ENCODE results near the gene ZXDC.

DNA sequence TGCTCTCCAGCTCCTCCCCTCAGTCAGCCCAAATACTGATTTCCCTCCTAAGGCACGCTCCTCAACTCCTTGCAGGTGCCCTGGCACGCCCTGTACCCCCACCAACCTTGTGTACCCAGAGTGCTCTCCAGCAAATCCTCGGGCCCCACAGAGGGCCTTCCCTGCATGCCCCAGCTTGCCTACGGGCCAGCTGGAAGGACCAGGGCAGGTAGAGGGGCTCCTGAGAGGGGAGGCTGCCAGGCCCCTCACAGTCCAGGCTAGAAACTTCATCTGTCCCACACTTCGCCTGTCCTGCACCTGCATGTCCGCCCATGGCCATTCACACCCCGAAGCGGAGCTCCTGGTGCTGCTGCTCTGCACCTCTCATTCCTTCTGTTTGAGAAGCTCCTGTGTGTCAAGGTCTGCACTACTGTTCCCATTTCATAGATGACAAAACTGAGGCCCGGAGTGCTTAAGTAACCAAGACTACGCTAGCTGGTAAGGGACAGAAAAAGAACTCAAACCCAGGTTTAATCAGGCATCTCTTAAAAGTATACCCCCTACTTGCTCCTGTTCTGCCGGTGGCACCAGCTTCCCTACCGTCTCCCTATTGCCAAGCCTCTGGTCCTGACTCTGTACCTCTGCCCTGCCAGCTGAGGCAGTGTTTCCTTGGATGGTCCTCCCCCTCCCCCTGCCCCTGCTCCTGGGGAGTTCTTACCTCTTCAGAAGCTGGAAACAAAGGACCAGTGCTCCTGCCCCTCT is 35.6 kb downstream of the ZXDC start:
- no peak for TF ChIP-seq POLR2A (IDR thresholded peaks at IDR 0.05)
- TF ChIP-seq, protein P1, sequence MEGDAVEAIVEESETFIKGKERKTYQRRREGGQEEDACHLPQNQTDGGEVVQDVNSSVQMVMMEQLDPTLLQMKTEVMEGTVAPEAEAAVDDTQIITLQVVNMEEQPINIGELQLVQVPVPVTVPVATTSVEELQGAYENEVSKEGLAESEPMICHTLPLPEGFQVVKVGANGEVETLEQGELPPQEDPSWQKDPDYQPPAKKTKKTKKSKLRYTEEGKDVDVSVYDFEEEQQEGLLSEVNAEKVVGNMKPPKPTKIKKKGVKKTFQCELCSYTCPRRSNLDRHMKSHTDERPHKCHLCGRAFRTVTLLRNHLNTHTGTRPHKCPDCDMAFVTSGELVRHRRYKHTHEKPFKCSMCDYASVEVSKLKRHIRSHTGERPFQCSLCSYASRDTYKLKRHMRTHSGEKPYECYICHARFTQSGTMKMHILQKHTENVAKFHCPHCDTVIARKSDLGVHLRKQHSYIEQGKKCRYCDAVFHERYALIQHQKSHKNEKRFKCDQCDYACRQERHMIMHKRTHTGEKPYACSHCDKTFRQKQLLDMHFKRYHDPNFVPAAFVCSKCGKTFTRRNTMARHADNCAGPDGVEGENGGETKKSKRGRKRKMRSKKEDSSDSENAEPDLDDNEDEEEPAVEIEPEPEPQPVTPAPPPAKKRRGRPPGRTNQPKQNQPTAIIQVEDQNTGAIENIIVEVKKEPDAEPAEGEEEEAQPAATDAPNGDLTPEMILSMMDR (IDR thresholded peaks at IDR 0.05), result no peak
